ENCODE data around the gene TSPEAR.

DNA sequence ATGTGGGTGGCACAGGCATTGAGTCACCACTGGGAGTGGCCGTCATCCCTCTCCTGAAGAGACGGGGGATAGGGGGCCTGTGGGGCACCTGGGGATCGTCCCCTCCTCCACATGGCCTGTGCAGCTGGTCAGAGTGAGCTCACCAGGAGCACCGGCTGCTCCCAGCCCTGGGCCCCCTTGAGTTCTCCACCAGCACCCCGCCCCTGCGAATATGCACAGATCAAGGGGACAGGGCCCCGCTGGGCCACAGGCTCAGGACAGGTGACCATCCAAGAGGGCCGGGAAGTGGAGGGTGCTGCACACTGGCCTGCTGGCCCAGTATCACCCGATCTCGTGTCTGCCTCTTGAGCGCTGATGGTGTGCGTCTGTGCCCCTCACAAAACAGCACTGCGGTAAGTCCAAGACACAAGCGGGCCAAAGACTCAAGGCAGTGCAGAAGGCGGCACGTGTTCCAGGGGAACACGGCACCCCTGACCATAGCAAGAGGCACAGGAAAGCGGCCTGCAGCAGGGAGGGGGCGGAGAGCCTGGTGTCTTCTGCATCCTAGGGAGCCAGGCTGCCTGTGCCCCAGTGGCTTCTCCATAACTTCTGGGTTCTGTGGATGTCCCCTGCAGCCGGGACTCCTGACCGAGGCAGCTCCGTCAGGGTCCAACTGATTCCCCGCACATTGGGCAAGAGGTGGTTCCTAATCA lies 18.1 kb upstream of the TSPEAR start:
- no peak for TF ChIP-seq EP300 (IDR thresholded peaks at IDR 0.05; ENCODE audit: borderline replicate concordance in 1 of 2, low read depth in 1 of 2, low read length in 1 of 2)
- TF ChIP-seq GABPA (IDR thresholded peaks at IDR 0.05; ENCODE audit: low read depth): no peak
- TF ChIP-seq, protein P1, sequence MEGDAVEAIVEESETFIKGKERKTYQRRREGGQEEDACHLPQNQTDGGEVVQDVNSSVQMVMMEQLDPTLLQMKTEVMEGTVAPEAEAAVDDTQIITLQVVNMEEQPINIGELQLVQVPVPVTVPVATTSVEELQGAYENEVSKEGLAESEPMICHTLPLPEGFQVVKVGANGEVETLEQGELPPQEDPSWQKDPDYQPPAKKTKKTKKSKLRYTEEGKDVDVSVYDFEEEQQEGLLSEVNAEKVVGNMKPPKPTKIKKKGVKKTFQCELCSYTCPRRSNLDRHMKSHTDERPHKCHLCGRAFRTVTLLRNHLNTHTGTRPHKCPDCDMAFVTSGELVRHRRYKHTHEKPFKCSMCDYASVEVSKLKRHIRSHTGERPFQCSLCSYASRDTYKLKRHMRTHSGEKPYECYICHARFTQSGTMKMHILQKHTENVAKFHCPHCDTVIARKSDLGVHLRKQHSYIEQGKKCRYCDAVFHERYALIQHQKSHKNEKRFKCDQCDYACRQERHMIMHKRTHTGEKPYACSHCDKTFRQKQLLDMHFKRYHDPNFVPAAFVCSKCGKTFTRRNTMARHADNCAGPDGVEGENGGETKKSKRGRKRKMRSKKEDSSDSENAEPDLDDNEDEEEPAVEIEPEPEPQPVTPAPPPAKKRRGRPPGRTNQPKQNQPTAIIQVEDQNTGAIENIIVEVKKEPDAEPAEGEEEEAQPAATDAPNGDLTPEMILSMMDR (IDR thresholded peaks at IDR 0.05): no peak
- no peak for TF ChIP-seq NFIC (IDR thresholded peaks at IDR 0.05; ENCODE audit: borderline replicate concordance)
- no peak for TF ChIP-seq YY1 (IDR thresholded peaks at IDR 0.05; ENCODE audit: low read depth)
- TF ChIP-seq, protein P2, sequence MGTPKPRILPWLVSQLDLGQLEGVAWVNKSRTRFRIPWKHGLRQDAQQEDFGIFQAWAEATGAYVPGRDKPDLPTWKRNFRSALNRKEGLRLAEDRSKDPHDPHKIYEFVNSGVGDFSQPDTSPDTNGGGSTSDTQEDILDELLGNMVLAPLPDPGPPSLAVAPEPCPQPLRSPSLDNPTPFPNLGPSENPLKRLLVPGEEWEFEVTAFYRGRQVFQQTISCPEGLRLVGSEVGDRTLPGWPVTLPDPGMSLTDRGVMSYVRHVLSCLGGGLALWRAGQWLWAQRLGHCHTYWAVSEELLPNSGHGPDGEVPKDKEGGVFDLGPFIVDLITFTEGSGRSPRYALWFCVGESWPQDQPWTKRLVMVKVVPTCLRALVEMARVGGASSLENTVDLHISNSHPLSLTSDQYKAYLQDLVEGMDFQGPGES (IDR thresholded peaks at IDR 0.05; ENCODE audit: low read depth, low read length): no peak
- TF ChIP-seq, protein P3, sequence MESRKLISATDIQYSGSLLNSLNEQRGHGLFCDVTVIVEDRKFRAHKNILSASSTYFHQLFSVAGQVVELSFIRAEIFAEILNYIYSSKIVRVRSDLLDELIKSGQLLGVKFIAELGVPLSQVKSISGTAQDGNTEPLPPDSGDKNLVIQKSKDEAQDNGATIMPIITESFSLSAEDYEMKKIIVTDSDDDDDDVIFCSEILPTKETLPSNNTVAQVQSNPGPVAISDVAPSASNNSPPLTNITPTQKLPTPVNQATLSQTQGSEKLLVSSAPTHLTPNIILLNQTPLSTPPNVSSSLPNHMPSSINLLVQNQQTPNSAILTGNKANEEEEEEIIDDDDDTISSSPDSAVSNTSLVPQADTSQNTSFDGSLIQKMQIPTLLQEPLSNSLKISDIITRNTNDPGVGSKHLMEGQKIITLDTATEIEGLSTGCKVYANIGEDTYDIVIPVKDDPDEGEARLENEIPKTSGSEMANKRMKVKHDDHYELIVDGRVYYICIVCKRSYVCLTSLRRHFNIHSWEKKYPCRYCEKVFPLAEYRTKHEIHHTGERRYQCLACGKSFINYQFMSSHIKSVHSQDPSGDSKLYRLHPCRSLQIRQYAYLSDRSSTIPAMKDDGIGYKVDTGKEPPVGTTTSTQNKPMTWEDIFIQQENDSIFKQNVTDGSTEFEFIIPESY (IDR thresholded peaks at IDR 0.05; ENCODE audit: borderline replicate concordance, low read depth): no peak
- TF ChIP-seq, protein P4, sequence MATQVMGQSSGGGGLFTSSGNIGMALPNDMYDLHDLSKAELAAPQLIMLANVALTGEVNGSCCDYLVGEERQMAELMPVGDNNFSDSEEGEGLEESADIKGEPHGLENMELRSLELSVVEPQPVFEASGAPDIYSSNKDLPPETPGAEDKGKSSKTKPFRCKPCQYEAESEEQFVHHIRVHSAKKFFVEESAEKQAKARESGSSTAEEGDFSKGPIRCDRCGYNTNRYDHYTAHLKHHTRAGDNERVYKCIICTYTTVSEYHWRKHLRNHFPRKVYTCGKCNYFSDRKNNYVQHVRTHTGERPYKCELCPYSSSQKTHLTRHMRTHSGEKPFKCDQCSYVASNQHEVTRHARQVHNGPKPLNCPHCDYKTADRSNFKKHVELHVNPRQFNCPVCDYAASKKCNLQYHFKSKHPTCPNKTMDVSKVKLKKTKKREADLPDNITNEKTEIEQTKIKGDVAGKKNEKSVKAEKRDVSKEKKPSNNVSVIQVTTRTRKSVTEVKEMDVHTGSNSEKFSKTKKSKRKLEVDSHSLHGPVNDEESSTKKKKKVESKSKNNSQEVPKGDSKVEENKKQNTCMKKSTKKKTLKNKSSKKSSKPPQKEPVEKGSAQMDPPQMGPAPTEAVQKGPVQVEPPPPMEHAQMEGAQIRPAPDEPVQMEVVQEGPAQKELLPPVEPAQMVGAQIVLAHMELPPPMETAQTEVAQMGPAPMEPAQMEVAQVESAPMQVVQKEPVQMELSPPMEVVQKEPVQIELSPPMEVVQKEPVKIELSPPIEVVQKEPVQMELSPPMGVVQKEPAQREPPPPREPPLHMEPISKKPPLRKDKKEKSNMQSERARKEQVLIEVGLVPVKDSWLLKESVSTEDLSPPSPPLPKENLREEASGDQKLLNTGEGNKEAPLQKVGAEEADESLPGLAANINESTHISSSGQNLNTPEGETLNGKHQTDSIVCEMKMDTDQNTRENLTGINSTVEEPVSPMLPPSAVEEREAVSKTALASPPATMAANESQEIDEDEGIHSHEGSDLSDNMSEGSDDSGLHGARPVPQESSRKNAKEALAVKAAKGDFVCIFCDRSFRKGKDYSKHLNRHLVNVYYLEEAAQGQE (IDR thresholded peaks at IDR 0.05; ENCODE audit: low read depth, low read length): no peak
- TF ChIP-seq ELF1 (IDR thresholded peaks at IDR 0.05): no peak
- TF ChIP-seq RAD21 (IDR thresholded peaks at IDR 0.05; ENCODE audit: low read length): no peak
- no peak for TF ChIP-seq JUND (IDR thresholded peaks at IDR 0.05)
- TF ChIP-seq RCOR1 (IDR thresholded peaks at IDR 0.05; ENCODE audit: low read length): no peak
- TF ChIP-seq, protein P5, sequence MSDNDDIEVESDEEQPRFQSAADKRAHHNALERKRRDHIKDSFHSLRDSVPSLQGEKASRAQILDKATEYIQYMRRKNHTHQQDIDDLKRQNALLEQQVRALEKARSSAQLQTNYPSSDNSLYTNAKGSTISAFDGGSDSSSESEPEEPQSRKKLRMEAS (IDR thresholded peaks at IDR 0.05; ENCODE audit: low read depth): no peak

Data from SK-N-SH (cell line).